ENCODE data around the gene IL3RA.
A peak's percentile ranks its signal among the peaks of the same experiment; 100 is the strongest.

The IL3RA gene

DNA sequence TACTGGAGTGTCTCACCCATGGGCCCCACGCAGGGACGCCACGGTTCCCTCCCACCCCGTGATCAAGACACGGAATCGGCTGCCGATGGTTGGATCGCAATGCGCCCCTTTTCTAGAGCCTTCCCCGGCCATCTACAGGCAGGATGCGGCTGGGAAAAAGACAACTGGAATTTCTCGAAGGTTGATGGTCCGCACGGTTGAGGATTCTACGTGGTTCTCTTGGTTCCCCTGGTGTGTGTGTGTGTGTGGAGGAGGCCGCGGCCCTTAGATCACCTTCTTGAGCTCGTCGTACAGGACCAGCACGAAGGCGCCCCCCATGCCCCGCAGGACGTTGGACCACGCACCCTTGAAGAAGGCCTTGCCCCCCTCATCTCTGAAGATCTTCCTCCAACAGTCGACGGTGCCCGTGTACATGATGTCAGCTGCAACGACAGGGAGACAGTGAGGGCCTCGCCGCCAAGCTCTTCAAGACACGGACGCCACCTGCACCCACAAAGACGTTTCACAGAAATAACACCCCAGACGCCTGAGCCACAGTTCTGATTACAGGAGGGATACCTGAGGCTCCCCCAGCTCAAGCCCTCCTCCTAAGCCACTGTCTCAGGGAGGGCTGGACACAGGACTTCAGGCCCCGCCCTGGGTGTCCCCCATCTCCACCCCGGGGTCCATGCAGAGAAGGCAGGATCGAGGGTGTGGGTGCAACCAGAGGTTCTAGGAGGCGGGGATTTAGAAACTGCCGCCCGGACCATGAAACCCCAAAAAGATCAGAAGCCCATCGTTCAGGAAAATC is 49.9 kb downstream of the IL3RA start:
- TF ChIP-seq, protein P1, sequence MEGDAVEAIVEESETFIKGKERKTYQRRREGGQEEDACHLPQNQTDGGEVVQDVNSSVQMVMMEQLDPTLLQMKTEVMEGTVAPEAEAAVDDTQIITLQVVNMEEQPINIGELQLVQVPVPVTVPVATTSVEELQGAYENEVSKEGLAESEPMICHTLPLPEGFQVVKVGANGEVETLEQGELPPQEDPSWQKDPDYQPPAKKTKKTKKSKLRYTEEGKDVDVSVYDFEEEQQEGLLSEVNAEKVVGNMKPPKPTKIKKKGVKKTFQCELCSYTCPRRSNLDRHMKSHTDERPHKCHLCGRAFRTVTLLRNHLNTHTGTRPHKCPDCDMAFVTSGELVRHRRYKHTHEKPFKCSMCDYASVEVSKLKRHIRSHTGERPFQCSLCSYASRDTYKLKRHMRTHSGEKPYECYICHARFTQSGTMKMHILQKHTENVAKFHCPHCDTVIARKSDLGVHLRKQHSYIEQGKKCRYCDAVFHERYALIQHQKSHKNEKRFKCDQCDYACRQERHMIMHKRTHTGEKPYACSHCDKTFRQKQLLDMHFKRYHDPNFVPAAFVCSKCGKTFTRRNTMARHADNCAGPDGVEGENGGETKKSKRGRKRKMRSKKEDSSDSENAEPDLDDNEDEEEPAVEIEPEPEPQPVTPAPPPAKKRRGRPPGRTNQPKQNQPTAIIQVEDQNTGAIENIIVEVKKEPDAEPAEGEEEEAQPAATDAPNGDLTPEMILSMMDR (IDR thresholded peaks at IDR 0.05; ENCODE audit: borderline replicate concordance, insufficient read depth, low read depth, low read length): no peak
- no peak overlapping the region for H3K4me3 ChIP-seq (ENCODE audit: low read depth, low read length)

DNA sequence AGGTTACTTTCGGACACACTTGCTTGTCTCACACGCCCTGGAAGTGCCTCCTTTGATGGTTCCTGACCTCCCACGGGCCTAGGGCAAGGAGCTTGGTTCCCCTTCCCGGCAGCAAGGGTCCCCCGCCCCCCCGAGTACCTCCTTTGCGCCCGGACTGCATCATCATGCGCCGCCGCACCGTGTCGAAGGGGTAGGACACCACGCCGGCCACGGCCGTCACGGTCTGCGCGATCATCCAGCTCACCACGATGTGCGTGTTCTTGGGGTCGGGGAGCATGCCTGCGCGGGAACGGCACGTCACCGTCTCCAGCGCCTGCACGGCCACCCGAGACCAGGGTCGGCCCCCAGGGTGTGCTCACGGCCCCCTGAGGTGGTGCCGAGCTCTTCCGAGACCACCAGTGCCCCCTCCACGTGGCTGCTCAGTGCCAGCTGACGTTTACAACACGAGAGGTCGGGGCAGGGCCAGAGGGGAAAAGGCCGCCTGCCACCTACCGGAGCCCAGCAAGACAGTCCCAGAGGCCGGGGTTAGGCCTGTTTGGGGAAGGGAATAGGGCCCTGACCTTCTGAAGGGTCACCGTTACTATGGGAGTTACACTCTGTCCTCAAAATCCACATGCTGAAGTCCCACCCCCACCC is 50.7 kb downstream of the IL3RA start:
- TF ChIP-seq, protein P1 (IDR thresholded peaks at IDR 0.05; ENCODE audit: borderline replicate concordance, insufficient read depth, low read depth, low read length): no peak
- no peak overlapping the region for H3K4me3 ChIP-seq (ENCODE audit: low read depth, low read length)

DNA sequence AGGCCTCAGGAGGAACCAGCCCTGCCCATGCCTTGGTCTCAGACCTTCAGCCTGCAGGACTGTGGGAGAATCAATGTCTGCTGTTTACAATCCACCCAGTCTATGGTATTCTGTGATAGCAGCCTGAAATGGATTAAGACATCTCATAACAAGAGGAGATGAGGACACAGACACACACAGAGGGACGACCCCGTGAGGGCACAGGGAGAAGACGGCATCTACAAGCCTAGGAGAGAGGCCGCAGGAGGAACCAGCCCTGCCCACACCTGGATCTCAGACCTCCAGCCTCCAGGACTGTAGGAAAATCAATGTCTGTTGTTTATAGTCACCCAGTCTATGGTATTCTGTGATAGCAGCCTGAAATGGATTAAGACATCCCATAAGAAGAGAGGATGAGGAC is 52.1 kb downstream of the IL3RA start:
- no peak overlapping the region for H3K4me3 ChIP-seq (ENCODE audit: low read depth, low read length)
- TF ChIP-seq, protein P1 (IDR thresholded peaks at IDR 0.05; ENCODE audit: borderline replicate concordance, insufficient read depth, low read depth, low read length): no peak

DNA sequence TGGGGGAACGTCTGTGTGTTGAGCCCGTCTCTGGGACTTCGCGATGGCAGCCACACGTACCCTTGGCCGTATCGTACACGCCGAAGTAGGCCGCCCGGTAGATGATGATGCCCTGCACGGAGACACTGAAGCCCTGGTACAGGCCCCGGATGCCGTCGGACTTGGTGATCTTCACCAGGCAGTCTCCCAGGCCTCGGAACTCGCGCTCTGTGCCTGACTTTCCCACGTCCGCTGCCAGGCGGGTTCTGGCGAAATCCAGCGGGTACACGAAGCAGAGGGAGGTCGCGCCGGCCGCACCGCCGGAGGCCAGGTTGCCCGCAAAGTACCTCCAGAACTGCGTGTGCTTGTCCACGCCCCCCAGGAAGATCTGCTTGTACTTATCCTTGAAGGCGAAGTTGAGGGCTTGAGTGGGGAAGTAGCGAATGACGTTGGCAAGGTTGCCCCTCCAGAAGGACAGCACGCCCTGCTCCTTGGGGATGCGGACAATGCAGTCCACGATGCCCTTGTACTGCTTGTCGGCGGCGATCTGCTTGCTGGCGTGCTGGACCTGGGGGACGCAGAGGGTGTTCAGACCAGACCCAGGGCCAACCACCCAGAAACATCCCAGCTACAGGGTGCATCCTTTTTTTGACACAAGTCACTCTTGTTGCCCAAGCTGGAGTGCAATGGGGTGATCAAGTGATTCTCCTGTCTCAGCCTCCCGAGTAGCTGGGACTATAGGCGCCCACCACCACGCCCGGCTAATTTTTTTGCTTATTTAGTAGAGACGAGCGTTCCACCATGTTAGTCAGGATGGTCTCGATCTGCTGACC is 52.8 kb downstream of the IL3RA start:
- TF ChIP-seq, protein P1 (IDR thresholded peaks at IDR 0.05; ENCODE audit: borderline replicate concordance, insufficient read depth, low read depth, low read length): no peak
- no peak overlapping the region for H3K4me3 ChIP-seq (ENCODE audit: low read depth, low read length)

DNA sequence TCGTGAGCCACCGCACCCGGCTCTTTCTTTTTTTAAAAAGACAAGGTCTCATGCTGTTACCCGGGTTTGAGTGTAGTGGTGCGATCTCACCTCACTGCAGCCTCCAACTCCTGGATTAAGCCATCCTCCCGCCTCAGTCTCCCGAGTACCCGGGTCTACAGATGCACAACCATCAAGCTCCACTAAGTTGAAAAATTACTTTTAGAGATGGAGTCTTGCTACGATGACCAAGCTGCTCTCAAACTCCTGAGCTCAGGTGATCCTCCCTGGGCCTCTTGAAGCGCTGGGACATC is 53.4 kb downstream of the IL3RA start:
- no peak overlapping the region for H3K4me3 ChIP-seq (ENCODE audit: low read depth, low read length)

DNA sequence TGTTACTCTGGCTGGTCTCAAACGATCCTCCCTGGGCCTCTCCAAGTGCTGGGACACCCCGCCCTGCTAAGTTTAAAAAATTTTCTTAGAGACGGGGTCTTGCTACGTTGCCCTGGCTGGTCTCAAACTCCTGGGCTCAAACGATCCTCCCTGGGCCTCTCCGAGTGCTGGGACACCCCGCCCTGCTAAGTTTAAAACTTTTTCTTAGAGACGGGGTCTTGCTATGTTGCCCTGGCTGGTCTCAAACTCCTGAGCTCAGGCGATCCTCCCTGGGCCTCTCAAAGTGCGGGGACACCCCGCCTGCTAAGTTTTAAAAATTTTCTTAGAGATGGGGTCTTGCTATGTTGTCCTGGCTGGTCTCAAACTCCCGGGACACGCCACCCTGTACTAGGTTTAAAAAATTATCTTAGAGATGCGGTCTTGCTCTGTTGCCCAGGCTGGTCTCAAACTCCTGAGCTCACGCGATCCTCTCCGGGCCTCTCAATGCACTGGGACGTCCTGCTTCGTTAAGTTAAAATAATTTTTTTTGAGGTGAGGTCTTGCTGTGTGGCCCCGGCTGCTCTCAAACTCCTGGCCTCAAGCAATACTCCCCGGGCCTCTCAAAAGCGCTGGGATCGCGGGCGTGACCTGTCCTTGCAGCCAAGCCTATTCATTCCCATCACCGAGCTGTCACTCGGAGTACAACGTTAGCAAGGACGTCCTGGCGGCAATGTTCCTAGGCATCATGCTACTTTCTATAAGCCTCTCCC is 54.2 kb downstream of the IL3RA start:
- peak overlapping the region; percentile 100 for H3K4me3 ChIP-seq (ENCODE audit: low read depth, low read length)

More for the DNA sequence above, 53.4 kb downstream of the IL3RA start:
- TF ChIP-seq, protein P1 (IDR thresholded peaks at IDR 0.05; ENCODE audit: borderline replicate concordance, insufficient read depth, low read depth, low read length): no peak

More for the DNA sequence above, 54.2 kb downstream of the IL3RA start:
- TF ChIP-seq, protein P1 (IDR thresholded peaks at IDR 0.05; ENCODE audit: borderline replicate concordance, insufficient read depth, low read depth, low read length): no peak

Data from GM12875 (cell line).